SK-N-MC (cell line): ENCODE data around the gene GTF2H3.

Experiments
- DNase-seq: peaks from one replicate; pipeline ENCODE4 v3.0.0-alpha.2; 2011; ENCODE audit warnings: low read depth, low spot score
- H3K27ac ChIP-seq: fragments of 200-600 bp; sonication (generic); 2 replicates; pipeline ENCODE4 v1.5.1; 2016; ENCODE audit warnings: mixed run types
- H3K36me3 ChIP-seq: fragments of 200-600 bp; sonication (generic); 2 replicates; pipeline ENCODE4 v1.6.1; 2017; ENCODE audit warnings: antibody characterized with exemption, low read length, mixed read lengths; ENCODE audit not compliant: insufficient read depth
- H3K4me3 ChIP-seq: fragments of 200-600 bp; sonication (generic); 2 replicates; pipeline ENCODE4 v1.5.1; 2016
- H3K9ac ChIP-seq: fragments of 200-600 bp; sonication (generic); 2 replicates; pipeline ENCODE4 v1.8.0; 2017; ENCODE audit warnings: mixed run types, mixed read lengths; ENCODE audit not compliant: insufficient read length
- H3K9me3 ChIP-seq: fragments of 200-600 bp; sonication (generic); 2 replicates; pipeline ENCODE4 v1.6.1; 2017; ENCODE audit warnings: low read depth, mild to moderate bottlenecking, antibody characterized with exemption, low read length, moderate library complexity, mixed read lengths
- EZH2 ChIP-seq: fragments of 200-600 bp; sonication (generic); IDR thresholded peaks from one replicate; pipeline ENCODE4 v1.6.1; 2017; ENCODE audit warnings: antibody characterized with exemption
- FOXP2 ChIP-seq: optimal IDR thresholded peaks from 2 replicates; pipeline ENCODE3; 2011; ENCODE audit warnings: mild to moderate bottlenecking, moderate library complexity; ENCODE audit not compliant: insufficient read depth; ENCODE audit errors: extremely low read length, control extremely low read depth
- POLR2AphosphoS5 ChIP-seq: IDR thresholded peaks from 2 replicates; pipeline ENCODE4 v1.6.1; 2012; ENCODE audit warnings: mild to moderate bottlenecking, low read depth, low read length, borderline replicate concordance

GTF2H3 gene

DNA sequence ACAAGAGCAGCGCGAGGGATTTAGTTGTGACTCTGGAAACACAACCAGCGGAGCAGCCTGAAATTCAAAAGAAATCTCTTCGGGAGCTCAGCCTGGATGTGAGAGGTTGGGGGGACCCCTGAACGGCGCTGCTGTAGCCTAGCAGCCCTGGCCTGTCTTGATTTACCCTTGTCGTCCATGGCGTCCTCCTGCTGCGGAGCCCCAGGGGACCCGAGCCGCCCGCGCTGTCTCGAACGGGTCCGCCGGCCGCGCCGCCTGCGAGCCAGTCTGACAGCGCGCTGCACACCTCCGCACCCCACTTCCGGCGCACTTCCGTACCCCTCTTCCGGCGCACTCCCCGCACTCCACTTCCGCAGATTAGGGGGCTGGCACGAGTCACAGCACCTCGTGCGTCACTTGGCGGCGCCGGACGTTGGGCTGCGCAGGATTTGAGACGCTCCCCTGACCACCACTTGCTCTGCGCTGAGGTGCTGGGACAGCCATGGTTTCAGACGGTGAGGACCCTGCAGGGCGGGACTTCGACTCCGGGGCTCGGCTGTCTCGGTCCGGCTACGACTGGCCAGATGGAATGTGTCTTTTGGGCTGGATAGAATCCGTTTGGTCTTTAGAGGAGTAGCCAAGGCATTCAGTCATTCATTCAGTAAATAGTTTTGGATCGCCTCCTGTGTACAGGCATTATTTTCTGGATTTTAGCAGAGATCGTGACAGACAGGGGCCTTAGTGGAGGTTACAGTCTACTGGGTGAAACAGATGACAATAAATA lies at the start of gene GTF2H3, which contains the start of gene EIF2B1:
Gene GTF2H3 (plus strand): TSS at position 451 of the 763 bp plus-strand sequence. CDS start 31 bp downstream, at position 482.
Gene EIF2B1 (minus strand): TSS at position 308 of the 763 bp plus-strand sequence. CDS start 129 bp downstream, at position 179.
- Histone ChIP-seq H3K9me3 (no peaks in the 10 kb centered on the region), H3K27ac (peak within 1 kb of the TSS; percentile 79), H3K4me3 (peak within 1 kb of the TSS; percentile 88), H3K9ac (peak within 1 kb of the TSS; percentile 98), H3K36me3 (peaks cover 24% of the 10 kb centered on the region)
- TF ChIP-seq POLR2AphosphoS5 (peak; percentile 99), EZH2 (no peak), FOXP2 (peak; percentile 74)
- DNase-seq, result peak; percentile 85

DNA sequence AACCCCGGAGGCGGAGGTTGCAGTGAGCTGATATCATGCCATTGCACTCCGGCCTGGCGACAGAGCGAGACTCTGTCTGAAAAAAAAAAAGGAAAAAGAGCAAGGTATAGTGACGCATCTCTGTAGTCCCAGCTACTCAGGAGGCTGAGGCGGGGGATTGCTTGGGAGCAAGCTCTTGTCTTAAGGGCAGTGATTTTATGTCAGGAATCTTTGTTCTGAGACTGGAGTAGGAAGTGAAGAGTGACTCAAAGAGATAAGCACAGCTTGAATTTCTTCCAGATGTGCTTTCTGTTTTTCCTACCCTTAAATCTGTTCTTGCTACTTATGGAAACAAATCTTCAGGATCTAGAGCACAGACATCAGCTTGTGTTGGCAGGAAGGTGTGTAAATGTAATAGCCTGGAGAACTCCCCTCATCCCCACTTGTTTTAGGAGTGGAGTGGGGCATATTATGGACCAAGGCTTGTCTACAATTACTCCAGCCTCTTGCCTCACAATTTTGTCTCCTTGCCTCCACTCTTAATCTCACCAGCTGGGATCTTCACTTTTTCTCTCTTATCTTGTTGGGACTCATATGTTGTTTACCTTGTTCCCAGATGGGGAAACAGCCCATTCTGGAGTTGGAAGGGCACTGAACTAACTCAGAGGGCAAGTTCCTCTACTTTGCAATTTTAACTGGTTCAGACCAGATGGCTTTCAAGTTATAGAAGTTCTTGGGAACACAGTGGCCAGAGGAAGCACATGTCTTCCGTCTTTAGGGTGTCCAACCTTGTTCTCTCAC lies 41.7 kb upstream of the GTF2H3 start:
- no peak overlapping the region for H3K4me3 ChIP-seq
- H3K9me3 ChIP-seq, result no peaks in the 10 kb centered on the region
- no peak overlapping the region for H3K9ac ChIP-seq
- H3K27ac ChIP-seq, result no peak overlapping the region
- peaks cover 87% of the 10 kb centered on the region for H3K36me3 ChIP-seq
- no peak for DNase-seq
- no peak for TF ChIP-seq FOXP2
- TF ChIP-seq EZH2, result no peak
- no peak for TF ChIP-seq POLR2AphosphoS5

DNA sequence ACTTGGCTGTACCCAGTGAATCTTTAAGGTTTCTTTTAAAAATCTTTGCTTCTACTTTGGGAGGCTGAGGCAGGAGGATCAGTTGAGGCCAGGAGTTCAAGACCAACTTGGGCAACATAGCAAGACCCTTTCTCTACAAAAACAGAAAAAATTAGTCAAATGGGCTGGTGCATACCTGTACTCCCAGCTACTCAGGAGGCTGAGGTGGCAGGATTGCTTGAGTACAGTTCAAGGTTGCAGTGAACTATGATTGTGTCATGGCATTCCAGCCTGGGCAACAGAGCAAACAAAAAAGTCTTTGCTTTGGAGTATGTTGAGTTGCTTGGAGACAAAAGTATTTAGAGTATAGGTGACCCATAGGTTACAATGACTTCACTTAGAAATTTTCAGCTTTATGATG lies 37.9 kb upstream of the GTF2H3 start:
- H3K36me3 ChIP-seq, result peaks cover 67% of the 10 kb centered on the region

DNA sequence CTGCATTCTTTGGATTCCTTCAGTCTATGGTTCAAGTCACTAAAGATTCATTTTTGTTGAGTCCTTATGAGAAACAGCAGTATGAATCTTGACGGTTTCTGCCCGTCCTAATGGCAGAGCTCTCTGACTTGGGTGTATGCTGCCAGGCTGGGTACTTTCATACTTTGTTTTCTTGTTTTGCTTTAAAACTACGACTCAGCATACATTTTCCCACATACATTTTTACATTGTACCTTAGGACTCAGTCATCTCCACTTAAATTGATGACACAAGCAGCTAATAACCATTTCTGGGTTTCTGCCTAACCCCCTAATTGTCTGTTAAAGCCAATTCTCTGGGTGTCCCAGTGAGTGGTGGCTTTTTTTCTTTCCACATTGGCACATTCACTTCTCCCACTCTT lies 36.5 kb upstream of the GTF2H3 start:
- H3K27ac ChIP-seq, result peak overlapping the region; percentile 61
- H3K4me3 ChIP-seq, result no peak overlapping the region
- peaks cover 53% of the 10 kb centered on the region for H3K36me3 ChIP-seq
- no peak overlapping the region for H3K9ac ChIP-seq
- DNase-seq, result no peak
- H3K9me3 ChIP-seq, result no peaks in the 10 kb centered on the region
- TF ChIP-seq POLR2AphosphoS5, result no peak
- no peak for TF ChIP-seq FOXP2
- TF ChIP-seq EZH2, result no peak

More for the DNA sequence above, 37.9 kb upstream of the GTF2H3 start:
- no peak overlapping the region for H3K4me3 ChIP-seq
- DNase-seq, result no peak
- TF ChIP-seq FOXP2 (no peak), EZH2 (no peak), POLR2AphosphoS5 (no peak)
- no peak overlapping the region for H3K9ac ChIP-seq
- no peaks in the 10 kb centered on the region for H3K9me3 ChIP-seq
- no peak overlapping the region for H3K27ac ChIP-seq

DNA sequence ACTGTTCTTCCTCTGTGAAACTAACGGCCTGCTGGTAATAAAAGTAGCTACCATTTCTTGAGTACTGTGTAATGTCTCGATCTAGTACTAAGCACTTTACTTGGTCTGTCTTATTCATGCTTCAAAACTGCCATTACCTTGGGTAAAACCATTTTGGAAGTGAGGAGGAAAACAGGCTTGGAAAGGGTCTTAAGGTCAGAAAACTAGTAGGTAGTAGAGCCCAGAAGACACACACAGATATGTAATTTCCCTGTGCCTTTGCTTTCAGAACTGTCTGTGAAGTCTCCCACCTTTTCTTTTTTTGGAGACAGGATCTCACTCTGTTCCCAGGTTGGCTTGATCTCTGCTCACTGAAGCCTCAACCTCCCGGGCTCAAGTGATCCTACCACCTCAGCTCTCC lies 35.1 kb upstream of the GTF2H3 start:
- Histone ChIP-seq H3K4me3 (no peak overlapping the region), H3K9me3 (no peaks in the 10 kb centered on the region), H3K9ac (no peak overlapping the region), H3K36me3 (peaks cover 43% of the 10 kb centered on the region), H3K27ac (peak overlapping the region; percentile 61)
- TF ChIP-seq EZH2 (no peak), FOXP2 (no peak), POLR2AphosphoS5 (no peak)
- no peak for DNase-seq

DNA sequence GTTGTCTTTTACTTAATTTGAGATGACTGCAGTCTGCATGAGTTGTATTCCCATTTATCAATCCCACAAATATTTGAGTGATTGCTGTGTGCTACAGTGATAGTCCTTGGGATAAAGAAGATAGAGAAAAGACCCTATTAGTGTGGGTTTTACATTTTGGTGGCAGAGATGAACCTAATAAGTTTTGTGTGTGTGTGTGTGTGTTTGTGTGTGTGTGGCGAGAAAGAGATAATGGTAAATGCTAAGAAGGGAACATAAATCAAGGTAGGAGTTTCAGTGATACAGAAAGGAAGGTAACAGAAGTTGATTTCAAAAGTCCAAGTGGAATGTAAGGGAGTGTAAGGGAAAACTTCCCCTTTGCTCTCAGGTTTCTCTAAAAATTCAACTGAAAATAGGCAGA lies 34.3 kb upstream of the GTF2H3 start:
- DNase-seq, result no peak
- no peak for TF ChIP-seq FOXP2
- Histone ChIP-seq H3K4me3 (no peak overlapping the region), H3K9me3 (no peaks in the 10 kb centered on the region), H3K36me3 (peaks cover 45% of the 10 kb centered on the region), H3K9ac (no peak overlapping the region), H3K27ac (peak overlapping the region; percentile 61)

DNA sequence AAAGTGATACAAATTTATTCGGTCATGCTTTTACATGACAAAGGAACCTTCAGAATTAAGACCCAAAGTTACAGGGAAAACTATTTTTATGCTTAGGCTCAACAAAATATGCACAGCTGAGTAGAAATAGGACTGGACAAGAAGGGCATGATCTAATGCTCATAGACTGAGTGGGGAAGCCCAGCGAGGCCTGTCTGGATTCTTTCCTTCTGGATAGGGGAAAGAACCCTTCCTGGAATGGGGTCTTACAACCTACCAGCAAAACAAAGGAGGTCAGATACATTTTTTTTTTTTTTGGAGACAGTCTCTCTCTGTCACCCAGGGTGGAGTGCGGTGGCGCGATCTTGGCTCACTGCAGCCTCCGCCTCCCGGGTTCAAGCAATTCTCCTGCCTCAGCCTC lies 33.9 kb upstream of the GTF2H3 start:
- no peak for TF ChIP-seq EZH2
- TF ChIP-seq FOXP2, result no peak
- no peak for TF ChIP-seq POLR2AphosphoS5
- Histone ChIP-seq H3K4me3 (no peak overlapping the region), H3K9ac (no peak overlapping the region), H3K9me3 (no peaks in the 10 kb centered on the region), H3K36me3 (peaks cover 47% of the 10 kb centered on the region), H3K27ac (peak overlapping the region; percentile 61)
- no peak for DNase-seq
